GM12878 (cell line): Measurements from ENCODE around the gene SMAD9. TPM values are rescaled to one million over a fixed set of nuclear protein-coding genes. Genes with fewer than 3 reads are reported as not detected.

Experiments
- ASH2L ChIP-seq: fragments of 300-600, 200-600 bp; sonication (generic); IDR thresholded peaks from 2 replicates; pipeline ENCODE4 v1.6.1; 2017; ENCODE audit warnings: low read depth, mild to moderate bottlenecking, borderline replicate concordance
- ATF2 ChIP-seq: IDR thresholded peaks from 2 replicates; pipeline ENCODE4 v1.6.1; 2012; ENCODE audit warnings: low read length, inconsistent platforms
- BCL11A ChIP-seq: IDR thresholded peaks from 2 replicates; pipeline ENCODE4 v1.6.1; 2011; ENCODE audit warnings: low read depth, low read length
- BMI1 ChIP-seq: fragments of 450-650 bp; IDR thresholded peaks from 2 replicates; pipeline ENCODE4 v1.6.1; 2016; ENCODE audit warnings: mild to moderate bottlenecking, moderate library complexity, borderline replicate concordance
- CTCF ChIP-seq, 3 experiments: IDR thresholded peaks in 2 of 3; conservative IDR thresholded peaks in 1 of 3; 2 replicates each; pipeline ENCODE4 v1.5.1; 2011; ENCODE audit warnings: low read depth in 3 of 3, low read length in 3 of 3, mild to moderate bottlenecking in 3 of 3, control low read depth in 2 of 3, moderate library complexity in 2 of 3, inconsistent platforms in 1 of 3, mixed read lengths in 1 of 3; ENCODE audit not compliant: control insufficient read depth in 2 of 3, insufficient read depth in 1 of 3; ENCODE audit errors: extremely low read depth in 1 of 3
- ETV6 ChIP-seq, 2 experiments: fragments of 450-650 bp in 1 of 2; IDR thresholded peaks in 1 of 2; conservative IDR thresholded peaks in 1 of 2; 2 replicates each; pipeline ENCODE4 v1.6.1; 2014; ENCODE audit warnings: antibody characterized with exemption in 1 of 2, borderline replicate concordance in 1 of 2, low read depth in 1 of 2, mild to moderate bottlenecking in 1 of 2, moderate library complexity in 1 of 2
- FOS ChIP-seq: IDR thresholded peaks from 3 replicates; pipeline ENCODE4 v1.6.1; 2011; ENCODE audit warnings: borderline replicate concordance; ENCODE audit not compliant: insufficient read length; ENCODE audit errors: extremely low read depth
- GABPA ChIP-seq: IDR thresholded peaks from 2 replicates; pipeline ENCODE4 v1.6.1; 2014; ENCODE audit warnings: antibody characterized with exemption, low read depth, mild to moderate bottlenecking, inconsistent platforms
- HDGF ChIP-seq: fragments of 450-650 bp; IDR thresholded peaks from 2 replicates; pipeline ENCODE4 v1.6.1; 2016; ENCODE audit warnings: antibody characterized with exemption
- IKZF1 ChIP-seq: fragments of 450-650 bp; conservative IDR thresholded peaks from 2 replicates; pipeline ENCODE4 v1.6.1; 2017; ENCODE audit warnings: antibody characterized with exemption, mild to moderate bottlenecking
- JUND ChIP-seq: IDR thresholded peaks from 2 replicates; pipeline ENCODE4 v1.6.1; 2012; ENCODE audit warnings: low read depth, mild to moderate bottlenecking, low read length, improper control_type of control experiment, moderate library complexity
- KAT2A ChIP-seq: conservative IDR thresholded peaks from 2 replicates; pipeline ENCODE4 v1.6.1; 2011; ENCODE audit warnings: low read depth, low read length; ENCODE audit not compliant: control insufficient read depth
- LARP7 ChIP-seq: fragments of 450-650 bp; IDR thresholded peaks from 2 replicates; pipeline ENCODE4 v1.6.1; 2017; ENCODE audit warnings: mild to moderate bottlenecking
- MLLT1 ChIP-seq: fragments of 450-650 bp; IDR thresholded peaks from 2 replicates; pipeline ENCODE4 v1.6.1; 2016; ENCODE audit warnings: mild to moderate bottlenecking
- MTA2 ChIP-seq: fragments of 450-650 bp; IDR thresholded peaks from 2 replicates; pipeline ENCODE4 v1.6.1; 2016; ENCODE audit warnings: low read depth, mild to moderate bottlenecking, moderate library complexity
- NFYB ChIP-seq: IDR thresholded peaks from 2 replicates; pipeline ENCODE4 v1.6.1; 2011; ENCODE audit warnings: low read depth, mild to moderate bottlenecking, low read length, improper control_type of control experiment, moderate library complexity; ENCODE audit not compliant: insufficient read depth
- RAD51 ChIP-seq: fragments of 450-650 bp; IDR thresholded peaks from 2 replicates; pipeline ENCODE4 v1.6.1; 2016; ENCODE audit warnings: moderate library complexity, mild to moderate bottlenecking, inconsistent platforms
- RB1 ChIP-seq: fragments of 450-650 bp; formaldehyde crosslinking; IDR thresholded peaks from 2 replicates; pipeline ENCODE4 v1.6.1; 2017; ENCODE audit warnings: mild to moderate bottlenecking, borderline replicate concordance
- RCOR1 ChIP-seq: conservative IDR thresholded peaks from 2 replicates; pipeline ENCODE4 v1.6.1; 2012; ENCODE audit warnings: low read depth, low read length, improper control_type of control experiment
- SIN3A ChIP-seq: IDR thresholded peaks from 2 replicates; pipeline ENCODE4 v1.6.1; 2012; ENCODE audit warnings: low read depth, low read length, improper control_type of control experiment
- SPI1 ChIP-seq: IDR thresholded peaks from 2 replicates; pipeline ENCODE4 v1.6.1; 2011; ENCODE audit warnings: low read depth, mild to moderate bottlenecking, low read length, moderate library complexity, borderline replicate concordance; ENCODE audit not compliant: insufficient read depth
- SUPT20H ChIP-seq: IDR thresholded peaks from 2 replicates; pipeline ENCODE4 v1.6.1; 2011; ENCODE audit warnings: low read depth, mild to moderate bottlenecking, low read length, moderate library complexity, borderline replicate concordance; ENCODE audit not compliant: control insufficient read depth
- TCF7 ChIP-seq: IDR thresholded peaks from 2 replicates; pipeline ENCODE4 v1.6.1; 2014; ENCODE audit warnings: antibody characterized with exemption, borderline replicate concordance
- ZNF207 ChIP-seq: fragments of 450-650 bp; IDR thresholded peaks from 2 replicates; pipeline ENCODE4 v1.6.1; 2014; ENCODE audit warnings: antibody characterized with exemption, mild to moderate bottlenecking, borderline replicate concordance
- ZNF622 ChIP-seq: fragments of 450-650 bp; IDR thresholded peaks from 2 replicates; pipeline ENCODE4 v1.6.1; 2017; ENCODE audit warnings: mild to moderate bottlenecking, inconsistent platforms
- polyA plus RNA-seq, 11 experiments: library from polyadenylated mRNA; depleted of rRNA in 4 of 11; unstranded in 6 of 11; stranded (reverse) in 5 of 11; fragments of >200 nt; fragmentation: Nextera tagmentation in 4 of 11; fragmentation: Illumina TruSeq in 1 of 11; extraction: Ambion mirVana in 4 of 11; extraction: Trizol in 1 of 11; gene quantifications; 1 replicate in 1 of 11; 2 replicates in 10 of 11; pipeline versions ENCODE4 v1.2.1 to v1.2.3, GENCODE V29; 2011 to 2016; ENCODE audit warnings: inconsistent platforms in 2 of 11, missing spikeins in 2 of 11, low read depth in 1 of 11
- total RNA-seq, 4 experiments: library from RNA; depleted of rRNA in 3 of 4; stranded (reverse); fragments of >200 nt in 3 of 4; fragmentation: Illumina TruSeq in 1 of 4; extraction: Trizol in 1 of 4; gene quantifications; 2 replicates each; pipeline versions ENCODE4 v1.2.1 to v1.2.3, GENCODE V29; 2013 to 2021

SMAD9 gene
- total and polyA plus RNA-seq, 10 of the 15 experiments (the other 5 are each of a cell fraction or from before 2014, with no cell fraction given): 0.22 to 0.69 (median 0.42) TPM; not detected in 6

GRCh38 chr13:36818804-36819738, 101.0 kb downstream of the SMAD9 start, which contains the start of gene RFXAP (continued):
- TF ChIP-seq JUND: no peak
- no peak for TF ChIP-seq BCL11A
- peak; percentile 61 for TF ChIP-seq IKZF1
- TF ChIP-seq ZNF622: no peak
- TF ChIP-seq KAT2A: no peak
- no peak for TF ChIP-seq RCOR1
- no peak for TF ChIP-seq SPI1
- TF ChIP-seq BMI1: no peak
- 0 out of 2 replicates have a peak, but pooled peaks have one; percentile 53 for TF ChIP-seq ASH2L
- no peak for TF ChIP-seq NFYB
- TF ChIP-seq ATF2: no peak
- no peak for TF ChIP-seq TCF7
- peak; percentile 87 for TF ChIP-seq MLLT1
- no peak for TF ChIP-seq RAD51
- no peak for TF ChIP-seq FOS
- no peak for TF ChIP-seq ETV6 (conservative IDR thresholded peaks at IDR 0.05 in 1 of 2, IDR thresholded peaks at IDR 0.05 in 1 of 2; ENCODE audit: borderline replicate concordance in 1 of 2, low read depth in 1 of 2)
- TF ChIP-seq SIN3A: no peak
- TF ChIP-seq MTA2: no peak
- TF ChIP-seq RB1: peak; percentile 82; the same call in 1 of the 2 replicates
- TF ChIP-seq ZNF207: no peak
- TF ChIP-seq CTCF (IDR thresholded peaks at IDR 0.05 in 2 of 3, conservative IDR thresholded peaks at IDR 0.05 in 1 of 3; ENCODE audit: control insufficient read depth in 2 of 3, extremely low read depth in 1 of 3, insufficient read depth in 1 of 3, low read depth in 3 of 3, low read length in 3 of 3): 0 out of 6 replicates have a peak, but pooled peaks of 2 of the 3 experiments have one; percentile 2 to 20
- no peak for TF ChIP-seq SUPT20H
- peak; percentile 80 for TF ChIP-seq LARP7
- TF ChIP-seq HDGF: no peak
- TF ChIP-seq GABPA: no peak
